Measurements from ENCODE around the gene CHD9NB.

CHD9NB gene

DNA sequence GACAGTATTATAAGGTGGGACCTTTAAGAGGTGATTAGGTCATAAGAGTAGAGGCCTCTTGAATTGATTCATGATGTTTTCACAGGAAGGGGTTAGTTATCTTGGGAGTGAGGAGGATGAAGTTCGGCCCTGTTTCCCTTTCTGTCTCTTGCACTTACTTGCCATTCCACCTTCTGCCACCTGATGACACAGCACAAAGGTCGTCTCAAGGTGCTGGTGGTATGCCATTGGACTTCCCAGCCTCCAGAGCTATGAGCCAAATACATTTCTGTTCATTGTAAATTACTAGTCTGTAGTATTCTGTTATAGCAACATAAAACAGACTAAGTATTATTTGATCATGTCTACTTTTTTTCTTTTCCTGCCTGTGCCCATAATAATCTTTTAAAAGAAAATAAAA is 25.6 kb upstream of the CHD9NB start:
- ChIA-PET CTCF (no interaction called here), POLR2A (no interaction called here)
- H3K27ac ChIP-seq (ENCODE audit: extremely low read depth, low read depth, low read length) = no peak overlapping the region
- TF ChIP-seq, protein P1, sequence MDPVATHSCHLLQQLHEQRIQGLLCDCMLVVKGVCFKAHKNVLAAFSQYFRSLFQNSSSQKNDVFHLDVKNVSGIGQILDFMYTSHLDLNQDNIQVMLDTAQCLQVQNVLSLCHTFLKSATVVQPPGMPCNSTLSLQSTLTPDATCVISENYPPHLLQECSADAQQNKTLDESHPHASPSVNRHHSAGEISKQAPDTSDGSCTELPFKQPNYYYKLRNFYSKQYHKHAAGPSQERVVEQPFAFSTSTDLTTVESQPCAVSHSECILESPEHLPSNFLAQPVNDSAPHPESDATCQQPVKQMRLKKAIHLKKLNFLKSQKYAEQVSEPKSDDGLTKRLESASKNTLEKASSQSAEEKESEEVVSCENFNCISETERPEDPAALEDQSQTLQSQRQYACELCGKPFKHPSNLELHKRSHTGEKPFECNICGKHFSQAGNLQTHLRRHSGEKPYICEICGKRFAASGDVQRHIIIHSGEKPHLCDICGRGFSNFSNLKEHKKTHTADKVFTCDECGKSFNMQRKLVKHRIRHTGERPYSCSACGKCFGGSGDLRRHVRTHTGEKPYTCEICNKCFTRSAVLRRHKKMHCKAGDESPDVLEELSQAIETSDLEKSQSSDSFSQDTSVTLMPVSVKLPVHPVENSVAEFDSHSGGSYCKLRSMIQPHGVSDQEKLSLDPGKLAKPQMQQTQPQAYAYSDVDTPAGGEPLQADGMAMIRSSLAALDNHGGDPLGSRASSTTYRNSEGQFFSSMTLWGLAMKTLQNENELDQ (tag by site-specific recombination; IDR thresholded peaks at IDR 0.05; ENCODE audit: low read depth) = no peak
- TF ChIP-seq ZNF416 (tag by site-specific recombination; IDR thresholded peaks at IDR 0.05) (no peak), YY1 (tag by site-specific recombination; IDR thresholded peaks at IDR 0.05) (no peak), ZNF501 (tag by site-specific recombination; IDR thresholded peaks at IDR 0.05) (no peak), ZNF157 (tag by site-specific recombination; IDR thresholded peaks at IDR 0.05) (no peak), ZNF664 (tag by site-specific recombination; IDR thresholded peaks at IDR 0.05) (no peak), BCL11B (tag by site-specific recombination; IDR thresholded peaks at IDR 0.05; ENCODE audit: low read depth) (no peak), ZNF670 (tag by site-specific recombination; IDR thresholded peaks at IDR 0.05; ENCODE audit: low read depth) (no peak), ZNF561 (tag by site-specific recombination; IDR thresholded peaks at IDR 0.05; ENCODE audit: borderline replicate concordance) (no peak), ZNF211 (tag by site-specific recombination; IDR thresholded peaks at IDR 0.05; ENCODE audit: low read depth) (no peak), GLI2 (tag by site-specific recombination; IDR thresholded peaks at IDR 0.05; ENCODE audit: borderline replicate concordance, low read depth) (no peak), ZNF423 (tag by site-specific recombination; IDR thresholded peaks at IDR 0.05) (no peak)
- TF ChIP-seq, protein P2, sequence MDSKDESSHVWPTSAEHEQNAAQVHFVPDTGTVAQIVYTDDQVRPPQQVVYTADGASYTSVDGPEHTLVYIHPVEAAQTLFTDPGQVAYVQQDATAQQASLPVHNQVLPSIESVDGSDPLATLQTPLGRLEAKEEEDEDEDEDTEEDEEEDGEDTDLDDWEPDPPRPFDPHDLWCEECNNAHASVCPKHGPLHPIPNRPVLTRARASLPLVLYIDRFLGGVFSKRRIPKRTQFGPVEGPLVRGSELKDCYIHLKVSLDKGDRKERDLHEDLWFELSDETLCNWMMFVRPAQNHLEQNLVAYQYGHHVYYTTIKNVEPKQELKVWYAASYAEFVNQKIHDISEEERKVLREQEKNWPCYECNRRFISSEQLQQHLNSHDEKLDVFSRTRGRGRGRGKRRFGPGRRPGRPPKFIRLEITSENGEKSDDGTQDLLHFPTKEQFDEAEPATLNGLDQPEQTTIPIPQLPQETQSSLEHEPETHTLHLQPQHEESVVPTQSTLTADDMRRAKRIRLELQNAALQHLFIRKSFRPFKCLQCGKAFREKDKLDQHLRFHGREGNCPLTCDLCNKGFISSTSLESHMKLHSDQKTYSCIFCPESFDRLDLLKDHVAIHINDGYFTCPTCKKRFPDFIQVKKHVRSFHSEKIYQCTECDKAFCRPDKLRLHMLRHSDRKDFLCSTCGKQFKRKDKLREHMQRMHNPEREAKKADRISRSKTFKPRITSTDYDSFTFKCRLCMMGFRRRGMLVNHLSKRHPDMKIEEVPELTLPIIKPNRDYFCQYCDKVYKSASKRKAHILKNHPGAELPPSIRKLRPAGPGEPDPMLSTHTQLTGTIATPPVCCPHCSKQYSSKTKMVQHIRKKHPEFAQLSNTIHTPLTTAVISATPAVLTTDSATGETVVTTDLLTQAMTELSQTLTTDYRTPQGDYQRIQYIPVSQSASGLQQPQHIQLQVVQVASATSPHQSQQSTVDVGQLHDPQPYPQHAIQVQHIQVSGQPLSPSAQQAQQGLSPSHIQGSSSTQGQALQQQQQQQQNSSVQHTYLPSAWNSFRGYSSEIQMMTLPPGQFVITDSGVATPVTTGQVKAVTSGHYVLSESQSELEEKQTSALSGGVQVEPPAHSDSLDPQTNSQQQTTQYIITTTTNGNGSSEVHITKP (tag by site-specific recombination; IDR thresholded peaks at IDR 0.05) = no peak
- TF ChIP-seq, protein P3, sequence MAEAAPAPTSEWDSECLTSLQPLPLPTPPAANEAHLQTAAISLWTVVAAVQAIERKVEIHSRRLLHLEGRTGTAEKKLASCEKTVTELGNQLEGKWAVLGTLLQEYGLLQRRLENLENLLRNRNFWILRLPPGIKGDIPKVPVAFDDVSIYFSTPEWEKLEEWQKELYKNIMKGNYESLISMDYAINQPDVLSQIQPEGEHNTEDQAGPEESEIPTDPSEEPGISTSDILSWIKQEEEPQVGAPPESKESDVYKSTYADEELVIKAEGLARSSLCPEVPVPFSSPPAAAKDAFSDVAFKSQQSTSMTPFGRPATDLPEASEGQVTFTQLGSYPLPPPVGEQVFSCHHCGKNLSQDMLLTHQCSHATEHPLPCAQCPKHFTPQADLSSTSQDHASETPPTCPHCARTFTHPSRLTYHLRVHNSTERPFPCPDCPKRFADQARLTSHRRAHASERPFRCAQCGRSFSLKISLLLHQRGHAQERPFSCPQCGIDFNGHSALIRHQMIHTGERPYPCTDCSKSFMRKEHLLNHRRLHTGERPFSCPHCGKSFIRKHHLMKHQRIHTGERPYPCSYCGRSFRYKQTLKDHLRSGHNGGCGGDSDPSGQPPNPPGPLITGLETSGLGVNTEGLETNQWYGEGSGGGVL (tag by site-specific recombination; IDR thresholded peaks at IDR 0.05) = no peak
- TF ChIP-seq, protein P4, sequence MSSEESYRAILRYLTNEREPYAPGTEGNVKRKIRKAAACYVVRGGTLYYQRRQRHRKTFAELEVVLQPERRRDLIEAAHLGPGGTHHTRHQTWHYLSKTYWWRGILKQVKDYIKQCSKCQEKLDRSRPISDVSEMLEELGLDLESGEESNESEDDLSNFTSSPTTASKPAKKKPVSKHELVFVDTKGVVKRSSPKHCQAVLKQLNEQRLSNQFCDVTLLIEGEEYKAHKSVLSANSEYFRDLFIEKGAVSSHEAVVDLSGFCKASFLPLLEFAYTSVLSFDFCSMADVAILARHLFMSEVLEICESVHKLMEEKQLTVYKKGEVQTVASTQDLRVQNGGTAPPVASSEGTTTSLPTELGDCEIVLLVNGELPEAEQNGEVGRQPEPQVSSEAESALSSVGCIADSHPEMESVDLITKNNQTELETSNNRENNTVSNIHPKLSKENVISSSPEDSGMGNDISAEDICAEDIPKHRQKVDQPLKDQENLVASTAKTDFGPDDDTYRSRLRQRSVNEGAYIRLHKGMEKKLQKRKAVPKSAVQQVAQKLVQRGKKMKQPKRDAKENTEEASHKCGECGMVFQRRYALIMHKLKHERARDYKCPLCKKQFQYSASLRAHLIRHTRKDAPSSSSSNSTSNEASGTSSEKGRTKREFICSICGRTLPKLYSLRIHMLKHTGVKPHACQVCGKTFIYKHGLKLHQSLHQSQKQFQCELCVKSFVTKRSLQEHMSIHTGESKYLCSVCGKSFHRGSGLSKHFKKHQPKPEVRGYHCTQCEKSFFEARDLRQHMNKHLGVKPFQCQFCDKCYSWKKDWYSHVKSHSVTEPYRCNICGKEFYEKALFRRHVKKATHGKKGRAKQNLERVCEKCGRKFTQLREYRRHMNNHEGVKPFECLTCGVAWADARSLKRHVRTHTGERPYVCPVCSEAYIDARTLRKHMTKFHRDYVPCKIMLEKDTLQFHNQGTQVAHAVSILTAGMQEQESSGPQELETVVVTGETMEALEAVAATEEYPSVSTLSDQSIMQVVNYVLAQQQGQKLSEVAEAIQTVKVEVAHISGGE (tag by site-specific recombination; conservative IDR thresholded peaks at IDR 0.05; ENCODE audit: low read depth) = no peak
- TF ChIP-seq, protein P5, sequence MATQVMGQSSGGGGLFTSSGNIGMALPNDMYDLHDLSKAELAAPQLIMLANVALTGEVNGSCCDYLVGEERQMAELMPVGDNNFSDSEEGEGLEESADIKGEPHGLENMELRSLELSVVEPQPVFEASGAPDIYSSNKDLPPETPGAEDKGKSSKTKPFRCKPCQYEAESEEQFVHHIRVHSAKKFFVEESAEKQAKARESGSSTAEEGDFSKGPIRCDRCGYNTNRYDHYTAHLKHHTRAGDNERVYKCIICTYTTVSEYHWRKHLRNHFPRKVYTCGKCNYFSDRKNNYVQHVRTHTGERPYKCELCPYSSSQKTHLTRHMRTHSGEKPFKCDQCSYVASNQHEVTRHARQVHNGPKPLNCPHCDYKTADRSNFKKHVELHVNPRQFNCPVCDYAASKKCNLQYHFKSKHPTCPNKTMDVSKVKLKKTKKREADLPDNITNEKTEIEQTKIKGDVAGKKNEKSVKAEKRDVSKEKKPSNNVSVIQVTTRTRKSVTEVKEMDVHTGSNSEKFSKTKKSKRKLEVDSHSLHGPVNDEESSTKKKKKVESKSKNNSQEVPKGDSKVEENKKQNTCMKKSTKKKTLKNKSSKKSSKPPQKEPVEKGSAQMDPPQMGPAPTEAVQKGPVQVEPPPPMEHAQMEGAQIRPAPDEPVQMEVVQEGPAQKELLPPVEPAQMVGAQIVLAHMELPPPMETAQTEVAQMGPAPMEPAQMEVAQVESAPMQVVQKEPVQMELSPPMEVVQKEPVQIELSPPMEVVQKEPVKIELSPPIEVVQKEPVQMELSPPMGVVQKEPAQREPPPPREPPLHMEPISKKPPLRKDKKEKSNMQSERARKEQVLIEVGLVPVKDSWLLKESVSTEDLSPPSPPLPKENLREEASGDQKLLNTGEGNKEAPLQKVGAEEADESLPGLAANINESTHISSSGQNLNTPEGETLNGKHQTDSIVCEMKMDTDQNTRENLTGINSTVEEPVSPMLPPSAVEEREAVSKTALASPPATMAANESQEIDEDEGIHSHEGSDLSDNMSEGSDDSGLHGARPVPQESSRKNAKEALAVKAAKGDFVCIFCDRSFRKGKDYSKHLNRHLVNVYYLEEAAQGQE (tag by site-specific recombination; IDR thresholded peaks at IDR 0.05) = no peak
- TF ChIP-seq, protein P6, sequence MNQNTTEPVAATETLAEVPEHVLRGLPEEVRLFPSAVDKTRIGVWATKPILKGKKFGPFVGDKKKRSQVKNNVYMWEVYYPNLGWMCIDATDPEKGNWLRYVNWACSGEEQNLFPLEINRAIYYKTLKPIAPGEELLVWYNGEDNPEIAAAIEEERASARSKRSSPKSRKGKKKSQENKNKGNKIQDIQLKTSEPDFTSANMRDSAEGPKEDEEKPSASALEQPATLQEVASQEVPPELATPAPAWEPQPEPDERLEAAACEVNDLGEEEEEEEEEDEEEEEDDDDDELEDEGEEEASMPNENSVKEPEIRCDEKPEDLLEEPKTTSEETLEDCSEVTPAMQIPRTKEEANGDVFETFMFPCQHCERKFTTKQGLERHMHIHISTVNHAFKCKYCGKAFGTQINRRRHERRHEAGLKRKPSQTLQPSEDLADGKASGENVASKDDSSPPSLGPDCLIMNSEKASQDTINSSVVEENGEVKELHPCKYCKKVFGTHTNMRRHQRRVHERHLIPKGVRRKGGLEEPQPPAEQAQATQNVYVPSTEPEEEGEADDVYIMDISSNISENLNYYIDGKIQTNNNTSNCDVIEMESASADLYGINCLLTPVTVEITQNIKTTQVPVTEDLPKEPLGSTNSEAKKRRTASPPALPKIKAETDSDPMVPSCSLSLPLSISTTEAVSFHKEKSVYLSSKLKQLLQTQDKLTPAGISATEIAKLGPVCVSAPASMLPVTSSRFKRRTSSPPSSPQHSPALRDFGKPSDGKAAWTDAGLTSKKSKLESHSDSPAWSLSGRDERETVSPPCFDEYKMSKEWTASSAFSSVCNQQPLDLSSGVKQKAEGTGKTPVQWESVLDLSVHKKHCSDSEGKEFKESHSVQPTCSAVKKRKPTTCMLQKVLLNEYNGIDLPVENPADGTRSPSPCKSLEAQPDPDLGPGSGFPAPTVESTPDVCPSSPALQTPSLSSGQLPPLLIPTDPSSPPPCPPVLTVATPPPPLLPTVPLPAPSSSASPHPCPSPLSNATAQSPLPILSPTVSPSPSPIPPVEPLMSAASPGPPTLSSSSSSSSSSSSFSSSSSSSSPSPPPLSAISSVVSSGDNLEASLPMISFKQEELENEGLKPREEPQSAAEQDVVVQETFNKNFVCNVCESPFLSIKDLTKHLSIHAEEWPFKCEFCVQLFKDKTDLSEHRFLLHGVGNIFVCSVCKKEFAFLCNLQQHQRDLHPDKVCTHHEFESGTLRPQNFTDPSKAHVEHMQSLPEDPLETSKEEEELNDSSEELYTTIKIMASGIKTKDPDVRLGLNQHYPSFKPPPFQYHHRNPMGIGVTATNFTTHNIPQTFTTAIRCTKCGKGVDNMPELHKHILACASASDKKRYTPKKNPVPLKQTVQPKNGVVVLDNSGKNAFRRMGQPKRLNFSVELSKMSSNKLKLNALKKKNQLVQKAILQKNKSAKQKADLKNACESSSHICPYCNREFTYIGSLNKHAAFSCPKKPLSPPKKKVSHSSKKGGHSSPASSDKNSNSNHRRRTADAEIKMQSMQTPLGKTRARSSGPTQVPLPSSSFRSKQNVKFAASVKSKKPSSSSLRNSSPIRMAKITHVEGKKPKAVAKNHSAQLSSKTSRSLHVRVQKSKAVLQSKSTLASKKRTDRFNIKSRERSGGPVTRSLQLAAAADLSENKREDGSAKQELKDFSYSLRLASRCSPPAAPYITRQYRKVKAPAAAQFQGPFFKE (tag by site-specific recombination; IDR thresholded peaks at IDR 0.05; ENCODE audit: borderline replicate concordance) = no peak

More for the DNA sequence above, 25.6 kb upstream of the CHD9NB start:
- Histone ChIP-seq H3K9me3 (ENCODE audit: control insufficient read depth, insufficient read depth, low read depth, low read length) (no peaks in the 10 kb centered on the region), H3K36me3 (ENCODE audit: control insufficient read depth in 2 of 2, insufficient read depth in 1 of 2, low read length in 2 of 2) (no peaks in the 10 kb centered on the region), H3K4me3 (ENCODE audit: low read depth, low read length) (no peak overlapping the region), H3K4me1 (ENCODE audit: control insufficient read depth, insufficient read depth, low read length) (0 out of 2 replicates have a peak, but pooled peaks cover 2% of the 10 kb centered on the region)

Measured in HEK293 (cell line).